SK-N-SH (cell line): Measurements from ENCODE around the gene LAMTOR2. TPM values are rescaled to one million over a fixed set of nuclear protein-coding genes. Genes with fewer than 3 reads are reported as not detected.
A peak's percentile ranks its signal among the peaks of the same experiment; 100 is the strongest.

ENCODE experiments used
- CTCF ChIA-PET: fragments of 300-600, 350-600 bp; formaldehyde crosslinking; extraction: SDS; loops from one replicate; lab custom pipeline; 2021; lab: Yijun Ruan, JAX
- POLR2A ChIA-PET: fragments of 350-600 bp; sonication (Branson Sonifier 250); formaldehyde crosslinking; extraction: SDS; loops from one replicate; lab custom pipeline; 2020; ENCODE audit warnings: antibody characterized with exemption, inconsistent platforms; lab: Yijun Ruan, JAX
- DNase-seq: peaks from one replicate; pipeline ENCODE4 v3.0.0; 2012
- H2AFZ ChIP-seq: fragments of 200-600 bp; sonication (generic); 2 replicates; pipeline ENCODE4 v1.8.1; 2016; ENCODE audit warnings: antibody characterized with exemption, mild to moderate bottlenecking, low read depth
- H3F3A ChIP-seq: fragments of 200-600 bp; sonication (generic); replicated peaks from 2 replicates; pipeline ENCODE3; 2016; ENCODE audit warnings: antibody characterized with exemption, mild to moderate bottlenecking; ENCODE audit not compliant: insufficient read depth
- H3K27ac ChIP-seq, 2 experiments: fragments of 200-500 bp in 1 of 2; fragments of 200-600 bp in 1 of 2; sonication (Bioruptor generic) in 1 of 2; sonication (generic), shearing (Covaris generic) in 1 of 2; 2 replicates each; pipeline versions ENCODE4 v1.5.1 to v1.6.1; 2014 to 2016; ENCODE audit warnings: low read depth in 2 of 2, inconsistent platforms in 1 of 2, low read length in 1 of 2, mild to moderate bottlenecking in 1 of 2, mixed read lengths in 1 of 2
- H3K27me3 ChIP-seq: fragments of 200-600 bp; sonication (generic), shearing (Covaris generic); 2 replicates; pipeline ENCODE4 v1.6.1; 2016; ENCODE audit warnings: mixed run types; ENCODE audit not compliant: insufficient read depth
- H3K36me3 ChIP-seq, 2 experiments: fragments of 200-500 bp in 1 of 2; fragments of 200-600 bp in 1 of 2; sonication (Bioruptor generic) in 1 of 2; sonication (generic) in 1 of 2; replicated peaks in 1 of 2; 2 replicates each; pipeline versions ENCODE3 to v1.5.1; 2014 to 2016; ENCODE audit warnings: low read length in 1 of 2, mild to moderate bottlenecking in 1 of 2; ENCODE audit not compliant: insufficient read depth in 2 of 2, control insufficient read depth in 1 of 2
- H3K4me1 ChIP-seq, 2 experiments: fragments of 200-500 bp in 1 of 2; fragments of 200-600 bp in 1 of 2; sonication (Bioruptor generic) in 1 of 2; sonication (generic), shearing (Covaris generic) in 1 of 2; 2 replicates each; pipeline versions ENCODE4 v1.5.1 to v1.6.1; 2014 to 2016; ENCODE audit warnings: low read depth in 1 of 2, low read length in 1 of 2, mixed run types in 1 of 2; ENCODE audit not compliant: insufficient read depth in 2 of 2, control insufficient read depth in 1 of 2
- H3K4me2 ChIP-seq: fragments of 200-600 bp; sonication (generic), shearing (Covaris generic); 2 replicates; pipeline ENCODE4 v1.6.1; 2017; ENCODE audit warnings: mixed run types
- H3K4me3 ChIP-seq, 2 experiments: fragments of 200-500 bp in 1 of 2; fragments of 200-600 bp in 1 of 2; sonication (Bioruptor generic) in 1 of 2; sonication (generic), shearing (Covaris generic) in 1 of 2; 2 replicates each; pipeline versions ENCODE4 v1.5.1 to v1.8.1; 2014 to 2016; ENCODE audit warnings: low read depth in 2 of 2, inconsistent platforms in 1 of 2, low read length in 1 of 2, mild to moderate bottlenecking in 1 of 2, mixed read lengths in 1 of 2, moderate library complexity in 1 of 2
- H3K79me2 ChIP-seq: fragments of 200-600 bp; sonication (generic); 2 replicates; pipeline ENCODE4 v1.8.1; 2017; ENCODE audit warnings: mild to moderate bottlenecking; ENCODE audit not compliant: insufficient read depth
- H3K9ac ChIP-seq: fragments of 200-600 bp; sonication (generic); 2 replicates; pipeline ENCODE4 v1.6.1; 2017; ENCODE audit warnings: mixed run types
- H3K9me2 ChIP-seq: fragments of 200-600 bp; sonication (generic); 2 replicates; pipeline ENCODE4 v1.6.1; 2017; ENCODE audit warnings: mixed run types
- H3K9me3 ChIP-seq: fragments of 200-600 bp; sonication (generic); 2 replicates; pipeline ENCODE4 v1.6.1; 2017; ENCODE audit warnings: mixed run types, mild to moderate bottlenecking, moderate library complexity
- H4K20me1 ChIP-seq: fragments of 200-600 bp; sonication (generic); 2 replicates; pipeline ENCODE4 v1.6.1; 2017; ENCODE audit warnings: mild to moderate bottlenecking, mixed run types; ENCODE audit not compliant: insufficient read depth
- CHD2 ChIP-seq: fragments of 150-350 bp; IDR thresholded peaks from 2 replicates; pipeline ENCODE4 v1.6.1; 2018; ENCODE audit warnings: low read length; ENCODE audit not compliant: partially characterized antibody
- FOSL2 ChIP-seq: IDR thresholded peaks from 2 replicates; pipeline ENCODE4 v1.4.0; 2012; ENCODE audit warnings: low read depth, mild to moderate bottlenecking, moderate library complexity, borderline replicate concordance
- MEF2A ChIP-seq: IDR thresholded peaks from 2 replicates; pipeline ENCODE4 v1.4.0; 2012; ENCODE audit warnings: low read depth, borderline replicate concordance
- MXI1 ChIP-seq: IDR thresholded peaks from 2 replicates; pipeline ENCODE4 v1.6.1; 2012; ENCODE audit warnings: mild to moderate bottlenecking, low read depth, low read length, improper control_type of control experiment
- POLR2AphosphoS5 ChIP-seq: IDR thresholded peaks from 2 replicates; pipeline ENCODE4 v1.6.1; 2012; ENCODE audit warnings: low read depth, low read length
- RAD21 ChIP-seq: IDR thresholded peaks from 2 replicates; pipeline ENCODE4 v1.6.1; 2012; ENCODE audit warnings: mild to moderate bottlenecking, low read length
- RCOR1 ChIP-seq: fragments of 150-350 bp; IDR thresholded peaks from 2 replicates; pipeline ENCODE4 v1.6.1; 2017; ENCODE audit warnings: antibody characterized with exemption, low read length
- RXRA ChIP-seq: IDR thresholded peaks from 2 replicates; pipeline ENCODE4 v1.4.0; 2012; ENCODE audit warnings: low read depth, mild to moderate bottlenecking, borderline replicate concordance
- SIN3A ChIP-seq: IDR thresholded peaks from 2 replicates; pipeline ENCODE4 v1.6.1; 2012; ENCODE audit warnings: low read depth, mild to moderate bottlenecking, low read length, moderate library complexity, borderline replicate concordance
- TCF12 ChIP-seq: IDR thresholded peaks from 2 replicates; pipeline ENCODE4 v1.4.0; 2012
- YY1 ChIP-seq: IDR thresholded peaks from 2 replicates; pipeline ENCODE4 v1.4.0; 2012; ENCODE audit warnings: low read depth, mild to moderate bottlenecking
- WGBS: methylation state at CpG from one replicate; pipeline ENCODE4 v1.1.6; 2017; ENCODE audit warnings: low lambda C conversion rate; 5-methylcytosine and 5-hydroxymethylcytosine counted together
- polyA plus RNA-seq, 3 experiments: library from polyadenylated mRNA; depleted of rRNA; stranded (reverse); fragments of >200 nt; gene quantifications; 2 replicates each; pipeline ENCODE4 v1.2.3, GENCODE V29; 2012
- TF ChIP-seq, protein P1 (sequence below): IDR thresholded peaks from 2 replicates; pipeline ENCODE4 v1.6.1; 2012; ENCODE audit warnings: mild to moderate bottlenecking, low read depth, low read length, moderate library complexity
- TF ChIP-seq, protein P2 (sequence below): fragments of 200-600 bp; sonication (generic); IDR thresholded peaks from 2 replicates; pipeline ENCODE4 v1.6.1; 2017; ENCODE audit warnings: antibody characterized with exemption, mild to moderate bottlenecking, moderate library complexity
- TF ChIP-seq, protein P3 (sequence below): fragments of 150-350 bp; IDR thresholded peaks from 2 replicates; pipeline ENCODE4 v1.6.1; 2017; ENCODE audit warnings: antibody characterized with exemption, low read length, low read depth, borderline replicate concordance

The LAMTOR2 gene
- polyA plus RNA-seq, 1 of the 3 experiments (the other 2 are of a cell fraction): 230 TPM

DNA sequence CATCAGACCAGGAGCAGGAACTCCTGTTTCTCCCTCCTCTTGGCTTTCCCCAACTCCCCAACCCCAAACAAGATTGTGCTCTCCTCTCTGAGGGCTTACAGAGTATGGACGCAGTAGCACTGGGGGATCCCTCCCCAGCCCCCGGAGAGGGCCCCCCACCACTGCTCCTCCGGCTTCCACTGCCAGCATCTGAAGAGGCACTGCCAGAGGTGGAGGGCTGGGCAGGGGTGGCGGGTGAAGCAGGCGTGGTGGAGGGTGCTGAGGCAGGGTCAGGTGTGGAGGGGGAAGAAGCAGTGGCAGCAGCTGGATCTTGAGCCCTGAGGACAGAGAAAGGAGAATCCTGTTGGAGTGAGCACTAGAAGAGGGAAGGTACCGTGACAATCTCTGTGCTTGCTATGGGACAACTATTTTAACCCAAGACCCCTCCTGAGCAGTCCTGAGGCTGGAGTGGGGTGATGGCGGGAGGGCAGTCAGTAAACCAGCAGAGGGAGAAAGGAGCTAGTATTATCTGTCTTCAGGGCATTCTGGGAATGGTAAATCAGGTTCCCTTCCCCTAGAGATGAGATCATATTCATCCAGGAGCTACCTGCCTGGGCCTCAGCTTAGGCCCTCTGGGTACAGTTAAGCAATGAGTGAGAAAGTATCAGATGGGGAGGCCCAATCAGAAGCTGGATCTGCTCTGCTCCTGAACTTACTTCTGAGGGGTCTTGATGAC, 3.4 kb upstream of the LAMTOR2 start:
- Histone ChIP-seq H3K79me2 (peaks cover 37% of the 10 kb centered on the region), H2AFZ (no peak overlapping the region), H3K4me1 (peaks cover 6 to 17% of the 10 kb centered on the region in 2 experiments; a peak in 3 of 4 replicates), H3K27me3 (no peaks in the 10 kb centered on the region), H4K20me1 (peaks cover 8% of the 10 kb centered on the region), H3F3A (peaks cover 6% of the 10 kb centered on the region), H3K9ac (no peak overlapping the region), H3K4me2 (no peak overlapping the region), H3K27ac (no peak overlapping the region), H3K9me2 (no peaks in the 10 kb centered on the region), H3K9me3 (no peaks in the 10 kb centered on the region), H3K36me3 (peaks cover 20 to 41% of the 10 kb centered on the region in 2 experiments)
- no peak for DNase-seq
- POLR2A ChIA-PET: interaction anchor here (1.4 kb wide), 1 partner anchor 110 kb away, joined by 5 read pairs; no protein-coding TSS in a partner anchor
- 82% methylated on average over 6 of the region's 7 CpGs for WGBS
- CTCF ChIA-PET: interaction anchor here (0.8 to 3.7 kb wide), 4 partner anchors 15 to 46 kb away, joined by 3 to 13 read pairs (median 7); partner anchors contain the start of gene SSR2
- TF ChIP-seq POLR2AphosphoS5 (no peak), RAD21 (no peak), FOSL2 (no peak), RCOR1 (no peak), SIN3A (no peak), YY1 (no peak), TCF12 (no peak), RXRA (no peak), MEF2A (no peak)
- TF ChIP-seq, protein P1, sequence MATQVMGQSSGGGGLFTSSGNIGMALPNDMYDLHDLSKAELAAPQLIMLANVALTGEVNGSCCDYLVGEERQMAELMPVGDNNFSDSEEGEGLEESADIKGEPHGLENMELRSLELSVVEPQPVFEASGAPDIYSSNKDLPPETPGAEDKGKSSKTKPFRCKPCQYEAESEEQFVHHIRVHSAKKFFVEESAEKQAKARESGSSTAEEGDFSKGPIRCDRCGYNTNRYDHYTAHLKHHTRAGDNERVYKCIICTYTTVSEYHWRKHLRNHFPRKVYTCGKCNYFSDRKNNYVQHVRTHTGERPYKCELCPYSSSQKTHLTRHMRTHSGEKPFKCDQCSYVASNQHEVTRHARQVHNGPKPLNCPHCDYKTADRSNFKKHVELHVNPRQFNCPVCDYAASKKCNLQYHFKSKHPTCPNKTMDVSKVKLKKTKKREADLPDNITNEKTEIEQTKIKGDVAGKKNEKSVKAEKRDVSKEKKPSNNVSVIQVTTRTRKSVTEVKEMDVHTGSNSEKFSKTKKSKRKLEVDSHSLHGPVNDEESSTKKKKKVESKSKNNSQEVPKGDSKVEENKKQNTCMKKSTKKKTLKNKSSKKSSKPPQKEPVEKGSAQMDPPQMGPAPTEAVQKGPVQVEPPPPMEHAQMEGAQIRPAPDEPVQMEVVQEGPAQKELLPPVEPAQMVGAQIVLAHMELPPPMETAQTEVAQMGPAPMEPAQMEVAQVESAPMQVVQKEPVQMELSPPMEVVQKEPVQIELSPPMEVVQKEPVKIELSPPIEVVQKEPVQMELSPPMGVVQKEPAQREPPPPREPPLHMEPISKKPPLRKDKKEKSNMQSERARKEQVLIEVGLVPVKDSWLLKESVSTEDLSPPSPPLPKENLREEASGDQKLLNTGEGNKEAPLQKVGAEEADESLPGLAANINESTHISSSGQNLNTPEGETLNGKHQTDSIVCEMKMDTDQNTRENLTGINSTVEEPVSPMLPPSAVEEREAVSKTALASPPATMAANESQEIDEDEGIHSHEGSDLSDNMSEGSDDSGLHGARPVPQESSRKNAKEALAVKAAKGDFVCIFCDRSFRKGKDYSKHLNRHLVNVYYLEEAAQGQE: no peak
- TF ChIP-seq, all 33 proteins: peak for 0
- H3K4me3 ChIP-seq: no peak overlapping the region

DNA sequence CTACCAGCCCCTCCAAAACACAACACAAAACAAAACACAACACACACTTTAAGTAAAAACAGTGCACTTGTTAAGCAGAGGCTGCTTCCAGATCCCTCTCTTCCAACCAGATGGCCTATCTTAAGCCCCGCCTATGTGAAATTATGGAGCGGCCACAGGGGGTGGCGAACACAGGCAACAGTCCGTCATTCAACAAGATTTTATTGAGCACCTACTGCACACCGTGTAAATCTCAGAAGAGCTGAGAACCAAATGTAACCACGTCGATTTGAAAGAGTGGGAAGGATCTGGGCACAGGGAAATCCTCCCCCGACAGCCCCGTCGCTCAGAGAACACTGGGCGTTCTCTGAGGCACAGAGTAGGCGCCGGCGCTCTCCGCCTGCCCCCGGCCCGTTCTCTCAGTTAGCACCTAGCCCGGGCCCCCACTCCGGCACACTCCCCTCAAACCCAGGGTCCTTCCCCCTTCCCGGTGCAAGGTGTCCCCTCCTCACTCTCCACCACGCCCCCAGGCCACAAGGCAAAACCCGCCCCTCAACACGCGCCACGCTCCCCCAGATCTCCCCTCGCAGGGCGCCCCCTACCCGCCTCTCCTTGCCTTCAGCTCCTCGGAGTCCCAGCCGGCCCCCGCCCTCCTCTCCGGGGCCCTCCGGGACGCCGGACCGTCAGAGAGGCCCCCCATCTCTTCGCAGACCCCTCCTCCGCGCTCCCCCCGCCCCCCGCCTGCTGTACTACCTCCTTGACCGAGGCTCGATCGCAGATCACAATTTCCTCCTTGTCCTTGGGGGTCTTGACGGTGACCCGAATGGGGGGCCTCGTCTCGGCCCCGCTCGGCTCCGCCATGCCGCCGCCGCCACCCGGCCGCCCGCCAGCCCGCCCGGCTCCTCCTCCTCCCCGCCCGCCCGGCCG, 1.5 kb upstream of the LAMTOR2 start:
- Histone ChIP-seq H3K4me2 (peak overlapping the region; percentile 74), H3K9me3 (no peaks in the 10 kb centered on the region), H3K4me3 (peak overlapping the region; percentile 87 to 94), H3K27ac (peak overlapping the region; percentile 55 to 80), H3K9ac (peak overlapping the region; percentile 76), H3F3A (peaks cover 6% of the 10 kb centered on the region), H3K36me3 (peaks cover 9 to 41% of the 10 kb centered on the region in 2 experiments), H3K79me2 (peaks cover 44% of the 10 kb centered on the region), H3K9me2 (no peaks in the 10 kb centered on the region), H3K27me3 (no peaks in the 10 kb centered on the region), H2AFZ (peak overlapping the region; percentile 42), H3K4me1 (peaks cover 6 to 17% of the 10 kb centered on the region in 2 experiments; a peak in 3 of 4 replicates), H4K20me1 (peaks cover 8% of the 10 kb centered on the region)
- DNase-seq: peak; percentile 89
- WGBS: 2% methylated on average over 30 of the region's 63 CpGs
- TF ChIP-seq, protein P2, sequence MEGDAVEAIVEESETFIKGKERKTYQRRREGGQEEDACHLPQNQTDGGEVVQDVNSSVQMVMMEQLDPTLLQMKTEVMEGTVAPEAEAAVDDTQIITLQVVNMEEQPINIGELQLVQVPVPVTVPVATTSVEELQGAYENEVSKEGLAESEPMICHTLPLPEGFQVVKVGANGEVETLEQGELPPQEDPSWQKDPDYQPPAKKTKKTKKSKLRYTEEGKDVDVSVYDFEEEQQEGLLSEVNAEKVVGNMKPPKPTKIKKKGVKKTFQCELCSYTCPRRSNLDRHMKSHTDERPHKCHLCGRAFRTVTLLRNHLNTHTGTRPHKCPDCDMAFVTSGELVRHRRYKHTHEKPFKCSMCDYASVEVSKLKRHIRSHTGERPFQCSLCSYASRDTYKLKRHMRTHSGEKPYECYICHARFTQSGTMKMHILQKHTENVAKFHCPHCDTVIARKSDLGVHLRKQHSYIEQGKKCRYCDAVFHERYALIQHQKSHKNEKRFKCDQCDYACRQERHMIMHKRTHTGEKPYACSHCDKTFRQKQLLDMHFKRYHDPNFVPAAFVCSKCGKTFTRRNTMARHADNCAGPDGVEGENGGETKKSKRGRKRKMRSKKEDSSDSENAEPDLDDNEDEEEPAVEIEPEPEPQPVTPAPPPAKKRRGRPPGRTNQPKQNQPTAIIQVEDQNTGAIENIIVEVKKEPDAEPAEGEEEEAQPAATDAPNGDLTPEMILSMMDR: peak; percentile 42
- TF ChIP-seq RCOR1 (peak; percentile 74), MXI1 (peak; percentile 73), CHD2 (peak; percentile 19)
- TF ChIP-seq, protein P3, sequence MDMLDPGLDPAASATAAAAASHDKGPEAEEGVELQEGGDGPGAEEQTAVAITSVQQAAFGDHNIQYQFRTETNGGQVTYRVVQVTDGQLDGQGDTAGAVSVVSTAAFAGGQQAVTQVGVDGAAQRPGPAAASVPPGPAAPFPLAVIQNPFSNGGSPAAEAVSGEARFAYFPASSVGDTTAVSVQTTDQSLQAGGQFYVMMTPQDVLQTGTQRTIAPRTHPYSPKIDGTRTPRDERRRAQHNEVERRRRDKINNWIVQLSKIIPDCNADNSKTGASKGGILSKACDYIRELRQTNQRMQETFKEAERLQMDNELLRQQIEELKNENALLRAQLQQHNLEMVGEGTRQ: no peak
- CTCF ChIA-PET: interaction anchor here (0.6 to 3.1 kb wide), 13 partner anchors 9 to 174 kb away, joined by 3 to 19 read pairs (median 4); partner anchors contain the start of gene SSR2
- POLR2A ChIA-PET: interaction anchor here (0.5 to 0.6 kb wide), 2 partner anchors 89 to 119 kb away, joined by 3 to 4 read pairs; partner anchors contain the start of gene KHDC4
